Thoracic aorta (tissue), 2 donors: ENCODE data around the gene DLX3. TPM values are rescaled to one million over a fixed set of nuclear protein-coding genes. Genes with fewer than 3 reads are reported as not detected.

Experiments
- ATAC-seq: fragments of 150-250 bp; one replicate; pipeline ENCODE4 v1.8.0; 2017; ENCODE audit warnings: low read depth; ENCODE audit not compliant: insufficient number of reproducible peaks, low FRiP score
- DNase-seq: peaks from one replicate; pipeline ENCODE4 v3.0.0-alpha.2; 2020; ENCODE audit warnings: low spot score
- H3K27ac ChIP-seq, 2 donors: fragments of 200-600 bp; sonication (generic); 1 replicate in 1 of 2; 2 replicates in 1 of 2; pipeline ENCODE4 v1.5.1; 2016; ENCODE audit warnings: mild to moderate bottlenecking in 2 of 2, moderate library complexity in 2 of 2
- H3K27me3 ChIP-seq: fragments of 200-600 bp; sonication (generic); replicated peaks from 2 replicates; pipeline ENCODE4 v1.6.0; 2016; ENCODE audit warnings: mild to moderate bottlenecking; ENCODE audit not compliant: insufficient read depth
- H3K36me3 ChIP-seq: fragments of 200-600 bp; sonication (generic); one replicate; pipeline ENCODE4 v1.5.1; 2016
- H3K4me1 ChIP-seq, 2 donors: fragments of 200-600 bp; sonication (generic); 1 replicate in 1 of 2; 2 replicates in 1 of 2; pipeline versions ENCODE4 v1.5.1 to v1.6.0; 2016; ENCODE audit warnings: low read depth in 2 of 2, mild to moderate bottlenecking in 1 of 2; ENCODE audit not compliant: control insufficient read depth in 1 of 2
- H3K4me3 ChIP-seq: fragments of 200-600 bp; sonication (generic); 2 replicates; pipeline ENCODE4 v1.5.1; 2016; ENCODE audit warnings: mild to moderate bottlenecking
- H3K9me3 ChIP-seq: fragments of 200-600 bp; sonication (generic); 2 replicates; pipeline ENCODE4 v1.5.1; 2016
- total RNA-seq, 2 donors: library from RNA; depleted of rRNA; stranded (reverse); fragments of >200 nt; gene quantifications; one replicate each; pipeline versions ENCODE4 v1.1.0 to v1.2.3, GENCODE V29; 2016
- TF ChIP-seq, protein P1 (sequence below): fragments of 200-600 bp; sonication (generic); IDR thresholded peaks from one replicate; pipeline ENCODE4 v1.5.1; 2019; ENCODE audit warnings: antibody characterized with exemption

The DLX3 gene
- total RNA-seq, 2 donors from 2014 or later: 0.54 TPM; not detected in 1

DNA sequence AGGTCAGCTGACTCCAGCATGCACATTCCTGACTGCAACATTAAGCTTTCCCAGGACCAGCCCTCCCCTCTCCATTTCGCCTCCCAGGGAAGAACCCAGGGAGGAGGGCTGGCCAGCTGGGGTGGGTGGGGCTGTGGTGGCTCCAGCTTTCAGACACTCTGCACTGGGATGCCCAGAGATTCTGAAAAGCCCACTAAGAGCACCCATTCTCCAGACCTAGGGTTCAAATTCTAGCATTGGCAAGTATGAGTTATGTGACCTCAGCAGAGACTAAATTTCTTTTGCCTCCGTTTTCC lies 7.8 kb downstream of the DLX3 start:
- Histone ChIP-seq H3K36me3 (no peaks in the 10 kb centered on the region), H3K9me3 (no peaks in the 10 kb centered on the region), H3K4me1 (peaks cover 0 to 8% of the 10 kb centered on the region in 2 donors), H3K27ac (no peak overlapping the region), H3K4me3 (no peak overlapping the region), H3K27me3 (no peaks in the 10 kb centered on the region)
- TF ChIP-seq, protein P1, sequence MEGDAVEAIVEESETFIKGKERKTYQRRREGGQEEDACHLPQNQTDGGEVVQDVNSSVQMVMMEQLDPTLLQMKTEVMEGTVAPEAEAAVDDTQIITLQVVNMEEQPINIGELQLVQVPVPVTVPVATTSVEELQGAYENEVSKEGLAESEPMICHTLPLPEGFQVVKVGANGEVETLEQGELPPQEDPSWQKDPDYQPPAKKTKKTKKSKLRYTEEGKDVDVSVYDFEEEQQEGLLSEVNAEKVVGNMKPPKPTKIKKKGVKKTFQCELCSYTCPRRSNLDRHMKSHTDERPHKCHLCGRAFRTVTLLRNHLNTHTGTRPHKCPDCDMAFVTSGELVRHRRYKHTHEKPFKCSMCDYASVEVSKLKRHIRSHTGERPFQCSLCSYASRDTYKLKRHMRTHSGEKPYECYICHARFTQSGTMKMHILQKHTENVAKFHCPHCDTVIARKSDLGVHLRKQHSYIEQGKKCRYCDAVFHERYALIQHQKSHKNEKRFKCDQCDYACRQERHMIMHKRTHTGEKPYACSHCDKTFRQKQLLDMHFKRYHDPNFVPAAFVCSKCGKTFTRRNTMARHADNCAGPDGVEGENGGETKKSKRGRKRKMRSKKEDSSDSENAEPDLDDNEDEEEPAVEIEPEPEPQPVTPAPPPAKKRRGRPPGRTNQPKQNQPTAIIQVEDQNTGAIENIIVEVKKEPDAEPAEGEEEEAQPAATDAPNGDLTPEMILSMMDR: no peak
- DNase-seq: no peak
- ATAC-seq: no peak

DNA sequence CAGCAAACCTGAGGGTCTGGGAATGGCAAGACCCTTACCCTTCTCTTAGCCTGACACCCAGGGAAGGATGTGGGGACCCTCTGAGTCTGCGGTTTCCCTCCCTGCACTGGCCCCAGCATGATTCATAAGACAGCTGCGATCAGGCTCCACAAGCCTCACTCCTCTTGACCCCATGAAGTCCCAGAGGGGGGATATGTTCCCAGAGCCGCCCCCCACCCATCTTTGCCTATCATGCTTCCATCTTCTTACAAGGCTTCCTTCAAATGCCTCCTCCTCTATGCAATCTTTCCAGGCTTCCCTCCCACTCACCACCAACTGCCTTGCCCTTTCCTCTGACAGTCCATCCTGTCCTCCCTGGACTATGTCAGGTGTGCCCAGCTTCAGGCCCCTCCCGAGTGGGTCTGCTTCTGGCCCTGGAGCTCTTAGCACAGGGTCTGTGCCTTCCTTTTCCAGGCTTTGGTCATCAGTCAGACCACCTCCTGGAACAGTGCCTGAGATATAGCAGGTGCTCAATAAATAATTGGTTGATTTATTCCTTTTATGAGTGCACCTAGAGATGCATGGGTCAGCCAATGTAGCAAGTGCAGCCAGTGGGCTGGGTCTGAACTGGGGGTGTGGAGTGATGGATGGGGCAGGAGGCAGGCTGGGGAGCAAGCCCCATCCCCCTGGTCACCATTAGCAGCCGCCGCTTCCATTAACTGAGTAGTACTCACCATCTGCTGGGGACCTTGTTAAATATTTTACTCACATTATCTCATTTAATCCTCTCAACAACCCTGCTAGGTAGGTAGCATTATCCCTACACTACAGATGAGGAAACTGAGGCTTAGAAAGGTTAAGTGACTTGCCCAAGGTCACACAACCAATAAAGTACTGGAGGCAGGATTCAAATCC lies 8.4 kb downstream of the DLX3 start:
- Histone ChIP-seq H3K9me3 (no peaks in the 10 kb centered on the region), H3K4me3 (no peak overlapping the region), H3K36me3 (no peaks in the 10 kb centered on the region), H3K4me1 (peaks cover 0 to 8% of the 10 kb centered on the region in 2 donors), H3K27me3 (no peaks in the 10 kb centered on the region), H3K27ac (no peak overlapping the region)
- no peak for ATAC-seq
- TF ChIP-seq, protein P1: no peak
- DNase-seq: no peak

DNA sequence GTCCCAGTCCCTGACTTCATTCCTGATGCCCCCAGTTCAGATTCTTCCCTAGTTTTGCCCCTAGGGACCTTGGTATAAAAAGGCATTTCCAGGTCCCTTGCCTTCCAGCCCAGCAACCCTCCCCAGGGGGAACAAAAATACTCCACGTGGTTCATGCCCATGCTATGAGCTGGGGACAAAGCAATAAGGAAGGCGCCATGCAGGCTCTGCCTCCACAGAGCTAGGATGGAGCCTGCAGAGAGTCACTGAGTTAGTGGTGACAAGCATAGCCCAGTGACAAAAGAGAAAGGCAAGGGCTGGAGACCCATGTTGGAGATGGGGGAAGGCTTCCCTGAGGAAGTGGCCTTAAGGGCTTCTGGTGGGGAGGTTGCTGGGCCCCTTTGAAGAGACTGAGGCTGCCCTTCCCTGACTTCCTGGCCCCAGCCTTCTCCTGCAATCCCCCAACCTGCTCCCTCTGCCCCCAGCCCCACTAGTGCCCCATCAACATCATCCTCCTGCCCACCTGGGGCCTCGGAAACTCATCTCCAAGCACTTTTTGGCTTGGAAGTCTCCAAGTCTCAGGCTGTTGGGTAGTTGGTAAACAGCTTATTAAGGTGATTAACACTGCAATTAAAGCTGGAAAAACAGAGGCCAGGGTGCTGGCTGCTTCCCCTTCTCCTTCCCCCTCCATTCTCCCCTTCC lies 9.6 kb downstream of the DLX3 start:
- Histone ChIP-seq H3K36me3 (no peaks in the 10 kb centered on the region), H3K4me1 (peaks cover 0 to 8% of the 10 kb centered on the region in 2 donors), H3K9me3 (no peaks in the 10 kb centered on the region), H3K4me3 (no peak overlapping the region), H3K27me3 (no peaks in the 10 kb centered on the region), H3K27ac (no peak overlapping the region)
- DNase-seq: no peak
- no peak for ATAC-seq
- TF ChIP-seq, protein P1: no peak

DNA sequence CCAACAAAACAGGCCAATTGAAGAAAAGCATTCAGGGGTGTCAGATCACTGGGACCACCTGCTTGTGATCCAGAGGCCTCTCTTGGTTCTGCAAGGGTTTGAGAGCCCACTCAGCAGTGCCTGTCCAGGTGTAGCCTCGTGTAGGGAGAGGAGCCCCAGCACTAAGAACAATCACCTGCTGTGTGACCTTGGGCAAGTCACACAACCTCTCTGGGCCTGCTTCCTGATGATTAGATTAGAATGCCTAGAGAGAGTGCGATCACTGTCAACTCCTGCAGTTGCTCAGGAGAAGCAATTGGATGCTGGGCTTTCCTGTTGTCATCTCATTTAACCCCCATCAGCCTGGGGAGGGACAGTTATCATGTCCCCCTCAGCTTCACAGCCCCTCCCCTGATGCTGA lies 10.2 kb downstream of the DLX3 start:
- H3K4me1 ChIP-seq: peaks cover 0 to 8% of the 10 kb centered on the region in 2 donors
- no peak overlapping the region for H3K27ac ChIP-seq
- H3K9me3 ChIP-seq: no peaks in the 10 kb centered on the region
- ATAC-seq: no peak
- H3K36me3 ChIP-seq: no peaks in the 10 kb centered on the region
- no peak for DNase-seq
- no peak overlapping the region for H3K4me3 ChIP-seq
- H3K27me3 ChIP-seq: no peaks in the 10 kb centered on the region
- TF ChIP-seq, protein P1: no peak

DNA sequence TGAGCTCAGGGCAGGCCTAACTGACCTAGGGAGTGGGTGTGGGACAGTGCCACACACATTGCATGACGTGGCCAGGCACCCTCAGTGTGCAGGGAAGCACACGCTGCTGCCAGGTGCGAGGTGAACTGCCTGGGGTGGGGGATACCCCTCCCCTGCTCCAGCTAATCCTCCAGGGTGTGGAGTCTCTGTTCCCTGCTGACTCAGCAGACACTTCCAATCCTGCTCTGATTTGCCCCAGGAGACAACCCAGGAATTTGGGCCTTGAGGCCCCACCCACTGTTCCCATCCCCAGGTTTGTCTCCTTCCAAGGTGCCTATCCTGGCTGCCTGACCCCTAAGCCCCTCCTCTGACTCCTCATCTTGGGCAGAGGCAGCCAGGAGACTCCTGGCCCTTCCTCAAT lies 10.7 kb downstream of the DLX3 start:
- TF ChIP-seq, protein P1: no peak
- no peaks in the 10 kb centered on the region for H3K9me3 ChIP-seq
- no peak overlapping the region for H3K4me3 ChIP-seq
- no peak for ATAC-seq
- H3K36me3 ChIP-seq: no peaks in the 10 kb centered on the region
- peaks cover 0 to 8% of the 10 kb centered on the region in 2 donors for H3K4me1 ChIP-seq
- H3K27ac ChIP-seq: no peak overlapping the region
- DNase-seq: no peak
- H3K27me3 ChIP-seq: no peaks in the 10 kb centered on the region
